ENCODE results near the gene SCD5.

Gene SCD5

GRCh38 chr4:82624819-82625218 lies 173.8 kb downstream of the SCD5 start:
- DNase-seq = no peak

DNA sequence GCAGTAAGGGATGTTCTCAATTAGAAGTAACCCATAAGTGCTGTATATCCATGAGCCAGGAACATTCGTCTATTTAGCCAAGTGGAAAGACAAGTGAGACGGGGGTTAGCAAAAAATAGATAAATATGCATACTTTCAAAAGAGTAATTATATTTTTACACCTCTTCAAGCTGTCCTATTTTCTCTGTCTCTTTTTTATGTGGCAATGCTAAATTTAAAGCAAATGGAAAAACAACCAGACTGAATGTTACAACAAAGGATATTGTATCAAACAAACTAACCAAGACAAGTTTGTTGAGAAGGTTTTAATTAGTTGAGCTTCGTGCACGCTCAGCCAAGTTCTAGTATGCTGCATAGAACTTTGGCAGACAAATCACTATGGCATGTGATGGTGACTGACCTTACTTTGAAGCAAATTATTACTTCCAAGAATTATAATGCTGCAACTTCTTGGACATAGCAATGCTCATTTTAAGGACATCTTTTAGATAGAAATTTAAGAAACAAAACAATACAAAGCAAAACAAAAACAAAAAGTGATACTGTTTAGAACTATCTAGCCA lies 175.4 kb downstream of the SCD5 start:
- no peak for DNase-seq

- no peak for DNase-seq
Measured at GRCh38 chr4:82621251-82621650, 177.3 kb downstream of the SCD5 start.

- DNase-seq = no peak
Measured at GRCh38 chr4:82620126-82620735, 178.4 kb downstream of the SCD5 start.

DNA sequence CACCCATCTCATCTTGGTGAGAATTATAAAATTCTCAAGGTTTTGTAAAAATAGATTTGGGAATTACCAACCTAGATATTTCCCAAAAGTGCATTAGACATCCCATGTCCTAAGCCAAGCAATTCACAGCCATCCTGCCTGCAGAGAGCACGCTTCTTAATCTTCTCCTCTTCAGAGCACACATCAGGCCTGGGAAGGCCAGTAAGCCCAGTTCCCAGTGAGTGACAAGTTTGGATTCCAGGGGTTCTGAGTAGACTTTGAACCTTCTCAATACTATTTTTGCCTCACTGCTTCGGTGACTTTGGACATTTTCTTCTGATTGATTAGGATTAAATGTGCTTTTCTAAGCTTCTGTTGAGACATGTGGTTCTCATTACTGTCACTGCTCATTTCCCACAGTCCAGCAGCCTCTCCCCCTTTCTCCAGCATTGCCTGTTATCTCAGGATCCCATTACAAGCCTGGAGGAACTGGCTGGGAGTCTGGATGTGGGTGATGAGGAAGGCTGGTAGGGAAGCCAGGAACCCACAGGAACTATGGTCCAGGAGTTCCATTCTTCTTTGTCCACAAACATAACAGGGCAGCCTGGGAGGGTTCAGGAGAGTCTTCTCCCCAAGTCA lies 180.4 kb downstream of the SCD5 start:
- no peak for DNase-seq

DNA sequence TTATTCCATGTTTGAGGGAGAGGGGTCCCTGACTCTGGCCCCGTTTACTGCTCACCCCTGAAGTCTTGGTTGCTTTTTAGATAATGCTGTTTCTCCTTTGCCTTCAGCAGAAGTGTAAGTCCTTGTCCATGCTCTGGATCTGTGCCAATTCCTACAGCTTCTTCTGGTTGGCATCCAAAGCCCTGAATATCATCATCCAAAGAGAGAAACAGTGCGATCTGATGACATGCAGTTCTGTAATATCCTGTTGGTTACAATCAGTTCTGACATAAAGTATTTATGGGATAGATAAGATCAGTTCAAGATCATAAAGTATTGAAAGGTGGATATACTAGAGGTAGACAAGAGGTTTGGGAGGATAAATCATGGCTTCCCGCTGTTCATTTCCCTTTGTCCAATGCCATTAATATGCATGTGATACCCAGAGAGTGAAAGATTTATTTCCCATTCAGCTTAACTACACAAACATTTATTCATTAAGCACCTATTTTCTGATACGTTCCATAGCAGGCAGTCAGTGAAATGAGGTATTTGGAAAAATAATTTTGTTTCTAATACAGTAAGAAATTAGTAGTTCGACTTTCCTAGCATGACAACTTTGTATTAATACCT lies 183.7 kb downstream of the SCD5 start:
- no peak for DNase-seq

DNA sequence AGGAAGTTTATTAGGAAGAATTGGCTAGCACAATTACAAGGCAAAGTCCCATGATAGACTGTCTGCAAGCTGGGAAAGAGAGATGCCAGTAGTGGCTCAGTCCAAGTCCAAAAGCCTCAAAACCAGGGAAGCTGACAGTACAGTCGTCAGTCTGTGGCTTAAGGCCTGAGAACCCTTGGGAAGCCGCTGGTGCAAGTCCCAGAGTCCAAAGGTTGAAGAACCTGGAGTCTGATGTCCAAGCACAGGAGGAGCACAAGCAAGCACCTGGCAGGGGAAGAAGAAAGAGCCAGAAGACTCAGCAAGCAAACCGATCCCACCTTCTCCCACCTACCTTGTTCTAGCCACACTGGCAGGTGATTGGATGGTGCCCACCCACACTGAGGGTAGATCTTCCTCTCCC lies 185.5 kb downstream of the SCD5 start:
- DNase-seq = no peak

- DNase-seq = no peak
Measured at GRCh38 chr4:82611982-82612381, 186.6 kb downstream of the SCD5 start.

DNA sequence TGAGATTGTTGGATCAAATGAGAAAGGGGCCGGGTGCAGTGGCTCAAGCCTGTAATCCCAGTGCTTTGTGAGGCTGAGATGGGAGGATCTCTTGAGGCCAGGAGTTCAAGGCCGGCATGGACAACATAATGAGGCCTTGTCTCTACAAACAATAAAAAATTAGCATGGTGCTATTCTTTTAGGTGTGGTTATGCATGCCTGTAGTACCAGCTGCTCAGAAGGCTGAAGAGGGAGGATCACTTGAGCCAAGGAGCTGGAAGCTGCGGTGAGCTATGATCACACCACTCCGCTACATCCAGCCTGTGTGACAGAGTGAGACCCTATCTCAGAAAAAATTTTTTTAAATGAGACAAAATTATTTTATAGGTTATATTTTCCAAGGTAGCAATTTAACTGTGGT lies 187.1 kb downstream of the SCD5 start:
- DNase-seq = no peak

- DNase-seq = no peak
Measured at GRCh38 chr4:82610041-82610440, 188.6 kb downstream of the SCD5 start.

DNA sequence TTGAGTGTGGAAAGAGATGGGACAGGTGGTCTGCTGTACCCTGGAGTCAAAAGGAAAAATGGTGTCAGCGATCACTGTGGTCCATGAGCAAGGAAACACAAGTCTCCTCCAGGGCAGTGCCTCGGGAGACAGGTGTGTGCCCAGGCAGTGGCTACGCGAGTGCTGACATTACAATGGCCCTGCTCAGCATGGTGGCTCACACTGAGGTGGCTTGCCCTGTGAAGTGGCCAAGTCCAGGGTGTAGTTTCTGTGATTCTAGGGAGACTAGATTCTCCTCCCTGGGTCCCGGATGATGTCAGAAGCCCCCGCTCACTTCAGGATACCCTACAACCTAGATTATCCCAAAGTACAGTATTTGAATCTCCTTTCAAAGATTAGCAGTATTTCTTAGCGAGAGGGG lies 192.0 kb downstream of the SCD5 start:
- DNase-seq = no peak

GRCh38 chr4:82604522-82604921 lies 194.1 kb downstream of the SCD5 start:
- no peak for DNase-seq

- no peak for DNase-seq
Measured at GRCh38 chr4:82601242-82602015, 197.2 kb downstream of the SCD5 start.

DNA sequence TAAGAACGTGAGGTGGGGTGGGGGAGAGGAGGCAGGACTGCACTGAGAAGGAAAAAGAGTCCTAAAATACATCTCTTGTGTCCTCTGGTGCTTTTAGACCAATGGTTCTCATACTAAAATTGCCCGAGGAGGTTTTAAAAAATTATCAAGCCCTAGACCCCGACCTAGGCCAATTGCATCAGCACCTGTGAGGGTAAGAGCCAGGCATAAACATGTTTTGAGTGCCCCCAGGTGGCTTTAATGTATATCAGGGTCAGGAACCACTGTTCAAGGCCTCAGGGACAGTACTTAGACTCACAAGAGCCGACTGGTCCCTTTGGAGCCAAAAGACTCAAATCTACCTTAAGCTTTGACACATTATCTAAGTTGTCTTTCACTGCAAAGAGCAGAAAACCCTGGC lies 199.3 kb downstream of the SCD5 start:
- DNase-seq = peak; percentile 30

DNA sequence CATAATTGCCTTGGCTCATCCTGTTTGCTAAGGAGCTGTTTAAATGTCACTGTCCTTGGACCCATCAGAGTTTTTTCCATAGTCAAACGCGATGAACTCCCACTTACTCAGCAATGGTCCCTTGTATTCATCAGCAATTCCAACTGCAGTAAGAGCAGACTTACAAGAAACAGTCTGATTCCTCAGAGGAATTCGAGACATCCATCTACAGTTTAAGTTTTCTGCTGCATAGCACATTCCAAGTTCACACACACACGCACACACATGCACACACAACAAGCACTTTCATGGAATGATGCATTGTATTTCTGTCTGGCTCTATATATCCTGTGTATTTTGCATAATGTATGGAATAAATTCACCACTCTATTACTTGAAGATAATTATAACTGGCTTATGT lies 204.1 kb downstream of the SCD5 start:
- no peak for DNase-seq

GRCh38 chr4:82593411-82593810 lies 205.2 kb downstream of the SCD5 start:
- DNase-seq = no peak

GRCh38 chr4:82592639-82593038 lies 206.0 kb downstream of the SCD5 start:
- DNase-seq = no peak

DNA sequence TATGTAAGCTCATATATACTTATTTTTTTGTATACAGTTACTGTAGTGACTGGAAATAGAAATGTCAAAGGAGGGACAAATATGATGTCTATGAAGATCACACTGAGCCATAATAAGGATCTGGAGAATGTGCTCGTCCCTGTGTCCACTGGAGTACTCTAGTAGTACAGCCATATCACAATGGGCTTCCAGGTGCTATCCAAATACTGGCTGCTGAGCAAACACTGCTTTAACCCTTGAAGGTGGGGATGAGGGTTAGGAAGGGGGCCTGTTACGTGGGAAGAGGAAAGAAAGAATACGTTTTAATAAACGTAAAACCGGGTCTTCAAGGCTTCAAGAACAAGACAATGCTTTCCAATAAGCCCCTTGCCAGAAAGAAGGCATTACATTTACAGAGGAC lies 207.0 kb downstream of the SCD5 start:
- no peak for DNase-seq

DNA sequence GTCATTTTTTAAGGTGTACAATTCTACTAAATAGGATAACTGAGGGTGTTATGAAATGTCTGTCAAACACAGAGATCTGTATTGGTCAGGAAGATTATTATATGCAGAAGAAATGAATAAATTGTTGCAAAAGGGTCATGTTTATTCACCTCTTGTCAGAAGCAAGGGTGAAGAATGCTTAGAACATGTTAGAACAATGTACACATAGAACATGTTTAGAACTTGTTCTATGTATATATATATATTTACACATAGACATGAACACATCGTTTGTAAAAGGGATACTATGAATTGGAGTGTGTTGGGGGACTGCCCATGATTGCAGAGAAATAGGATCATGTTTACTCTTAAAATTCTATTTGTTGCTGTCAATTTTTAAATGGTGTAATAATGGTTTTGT lies 208.8 kb downstream of the SCD5 start:
- no peak for DNase-seq

GRCh38 chr4:82588771-82589270 lies 209.8 kb downstream of the SCD5 start:
- no peak for DNase-seq

DNA sequence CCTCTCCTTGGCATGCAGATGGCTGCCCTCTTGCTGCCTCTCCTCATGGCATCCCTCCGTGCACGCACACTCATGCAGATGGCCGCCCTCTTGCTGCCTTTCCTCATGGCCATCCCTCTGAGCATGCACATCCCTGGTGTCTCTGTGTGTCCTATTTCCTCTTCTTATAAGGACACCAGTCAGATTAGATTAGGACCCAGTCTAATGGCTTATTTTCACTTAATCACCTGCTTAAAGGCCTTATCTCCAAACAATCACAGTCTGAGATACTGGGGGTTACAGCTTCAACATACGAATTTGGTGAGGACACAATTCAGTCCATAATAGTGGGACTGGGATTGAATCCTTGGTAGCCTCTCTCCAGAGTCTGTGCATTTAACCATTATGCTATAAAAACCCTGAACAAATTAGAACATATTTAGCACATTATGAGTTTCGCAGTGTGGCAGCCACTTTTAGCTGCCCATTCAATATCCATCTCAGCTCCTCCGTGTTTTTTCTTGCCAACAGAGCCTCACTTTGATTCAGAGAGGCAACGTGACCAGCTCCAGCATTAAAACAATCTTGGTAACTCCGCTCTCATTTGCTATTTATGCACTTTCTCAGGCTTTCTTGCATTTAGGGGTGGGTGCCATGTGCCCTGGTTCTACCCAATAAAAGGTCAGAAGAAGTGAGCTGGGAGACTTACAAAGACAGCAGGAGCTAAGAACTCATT lies 210.6 kb downstream of the SCD5 start:
- DNase-seq = no peak

GRCh38 chr4:82585690-82586435 lies 212.7 kb downstream of the SCD5 start:
- peak; percentile 34 for DNase-seq
